Neural progenitor cell (in vitro differentiated cells): ENCODE results near the gene RREB1.

Experiments used
- EZH2 ChIP-seq: fragments of 200-600 bp; sonication (generic); IDR thresholded peaks from 2 replicates; pipeline ENCODE4 v1.6.1; 2017; ENCODE audit warnings: antibody characterized with exemption, mild to moderate bottlenecking, moderate library complexity
- TF ChIP-seq, protein P1 (sequence below): fragments of 200-600 bp; sonication (generic); IDR thresholded peaks from 2 replicates; pipeline ENCODE4 v1.5.1; 2017; ENCODE audit warnings: antibody characterized with exemption, mild to moderate bottlenecking

DNA sequence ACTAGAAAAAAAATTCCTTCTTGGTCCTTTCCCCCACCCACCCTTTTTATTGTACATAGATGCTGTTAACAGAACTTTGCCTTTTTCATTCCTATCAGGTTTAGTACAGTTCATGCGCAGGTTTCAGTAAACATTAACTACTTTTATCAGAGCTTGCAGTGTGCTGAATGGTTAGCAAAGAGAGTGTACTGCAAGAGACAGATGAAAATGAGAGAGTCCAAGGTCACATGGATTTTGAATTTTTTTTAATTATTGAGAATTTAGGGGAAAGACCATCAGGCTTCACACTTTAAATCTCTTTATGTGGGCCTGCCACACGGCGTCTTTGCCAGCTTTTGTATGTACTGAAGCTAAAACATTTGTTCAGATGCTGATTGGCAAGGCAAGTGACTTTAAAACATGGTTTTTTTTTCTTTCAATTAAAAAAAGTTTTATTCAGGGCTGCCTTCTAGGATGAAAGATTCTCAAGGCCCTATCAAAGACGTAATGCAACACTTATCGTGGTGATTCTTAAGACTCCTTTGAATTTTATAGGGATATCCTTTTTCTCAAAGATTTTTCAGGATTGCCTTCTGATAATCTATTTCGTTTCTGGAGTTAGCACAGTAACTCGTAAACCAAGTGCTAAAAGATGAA is 32.2 kb downstream of the RREB1 start:
- TF ChIP-seq, protein P1, sequence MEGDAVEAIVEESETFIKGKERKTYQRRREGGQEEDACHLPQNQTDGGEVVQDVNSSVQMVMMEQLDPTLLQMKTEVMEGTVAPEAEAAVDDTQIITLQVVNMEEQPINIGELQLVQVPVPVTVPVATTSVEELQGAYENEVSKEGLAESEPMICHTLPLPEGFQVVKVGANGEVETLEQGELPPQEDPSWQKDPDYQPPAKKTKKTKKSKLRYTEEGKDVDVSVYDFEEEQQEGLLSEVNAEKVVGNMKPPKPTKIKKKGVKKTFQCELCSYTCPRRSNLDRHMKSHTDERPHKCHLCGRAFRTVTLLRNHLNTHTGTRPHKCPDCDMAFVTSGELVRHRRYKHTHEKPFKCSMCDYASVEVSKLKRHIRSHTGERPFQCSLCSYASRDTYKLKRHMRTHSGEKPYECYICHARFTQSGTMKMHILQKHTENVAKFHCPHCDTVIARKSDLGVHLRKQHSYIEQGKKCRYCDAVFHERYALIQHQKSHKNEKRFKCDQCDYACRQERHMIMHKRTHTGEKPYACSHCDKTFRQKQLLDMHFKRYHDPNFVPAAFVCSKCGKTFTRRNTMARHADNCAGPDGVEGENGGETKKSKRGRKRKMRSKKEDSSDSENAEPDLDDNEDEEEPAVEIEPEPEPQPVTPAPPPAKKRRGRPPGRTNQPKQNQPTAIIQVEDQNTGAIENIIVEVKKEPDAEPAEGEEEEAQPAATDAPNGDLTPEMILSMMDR: no peak
- no peak for TF ChIP-seq EZH2
